GM18870 (cell line): Measurements from ENCODE around the gene LCNL1.

Experiments used
- ATAC-seq: cut with Tn5 transposase; IDR thresholded peaks from one replicate; pipeline ENCODE4 v1.9.1; 2021; ENCODE audit warnings: moderate library complexity; ENCODE audit not compliant: unreplicated experiment

Gene LCNL1

GRCh38 chr9:136973618-136974617 lies 8.9 kb upstream of the LCNL1 start:
- ATAC-seq, result no peak

DNA sequence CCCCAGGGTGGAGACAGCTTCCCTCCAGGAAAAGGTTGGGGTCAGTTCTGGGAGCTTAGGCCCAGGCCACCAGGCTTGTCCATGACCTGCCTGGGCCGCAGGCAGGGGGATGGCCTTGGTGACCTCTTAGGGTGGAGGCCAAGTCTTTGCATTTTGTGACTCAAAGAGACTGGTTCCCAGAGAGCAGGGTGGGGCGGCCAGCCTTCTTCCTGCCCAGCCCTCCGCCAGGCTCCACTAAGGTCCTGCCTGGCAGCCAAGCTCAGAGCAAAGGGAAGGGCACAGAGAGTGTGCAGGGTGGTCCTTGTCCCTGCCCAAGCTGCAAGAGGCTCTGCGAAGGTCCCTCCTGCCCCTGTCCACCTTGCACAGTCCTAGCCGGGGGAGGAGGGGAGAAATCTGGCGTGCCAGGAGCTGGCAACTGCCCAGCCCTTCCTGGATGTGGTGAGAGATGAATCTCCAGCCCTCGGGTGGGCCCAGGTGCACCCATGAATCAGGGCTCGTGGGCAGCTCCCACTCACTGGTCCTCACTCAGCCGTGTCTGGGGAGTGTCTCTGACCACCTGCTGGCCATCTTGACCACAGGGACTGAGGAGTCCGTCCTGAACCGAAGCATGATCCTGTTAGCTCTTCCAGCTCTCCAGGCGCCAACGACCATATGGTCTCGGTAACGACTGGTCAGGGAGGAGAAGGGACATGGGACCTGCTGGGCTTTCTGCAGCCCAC lies 7.8 kb upstream of the LCNL1 start:
- no peak for ATAC-seq

DNA sequence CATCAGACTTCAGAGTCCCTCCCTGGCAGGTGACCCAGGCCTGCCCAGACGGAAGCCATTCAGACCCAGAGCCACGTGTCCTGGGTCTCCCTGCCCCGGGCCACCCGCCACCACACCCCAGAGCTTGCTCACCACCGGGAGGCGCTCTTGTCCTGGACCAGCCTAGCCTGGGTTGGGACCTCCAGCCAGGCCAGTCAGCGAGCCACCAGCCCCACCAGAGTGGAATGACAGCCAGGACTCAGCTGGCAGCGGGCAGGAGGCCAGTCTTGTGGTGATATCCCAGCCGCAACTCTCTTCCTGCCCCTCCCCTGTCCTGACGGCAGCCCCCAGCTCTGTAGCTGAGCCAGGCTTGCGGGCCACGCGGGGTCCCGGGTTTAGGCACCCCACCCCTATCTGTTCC lies 7.1 kb upstream of the LCNL1 start:
- ATAC-seq, result no peak

- no peak for ATAC-seq
Measured at GRCh38 chr9:136977223-136977622, 5.6 kb upstream of the LCNL1 start, which contains the start of gene PTGDS. PTGDS (plus strand) TSS chr9:136977504; CDS start chr9:136977579, 75 bp downstream.

DNA sequence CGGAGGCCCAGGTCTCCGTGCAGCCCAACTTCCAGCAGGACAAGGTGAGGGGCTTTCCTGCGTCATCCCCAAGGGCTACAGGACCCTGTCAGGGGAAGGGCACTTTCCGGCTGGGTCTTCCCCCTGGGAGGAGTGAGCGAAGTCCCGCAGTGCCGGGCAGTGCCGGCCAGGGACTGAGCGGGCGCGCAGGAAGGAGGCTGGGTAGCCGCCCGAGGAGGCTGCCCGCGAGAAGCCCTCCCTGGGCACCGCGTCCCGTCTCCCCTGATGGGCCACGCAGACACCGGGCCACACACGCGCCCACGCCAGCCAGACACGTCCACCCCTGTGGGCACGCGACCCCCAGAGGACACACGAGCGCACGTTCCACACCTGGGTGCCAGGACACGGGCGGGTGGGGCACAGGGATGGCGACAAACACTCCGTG lies 5.1 kb upstream of the LCNL1 start:
- no peak for ATAC-seq

DNA sequence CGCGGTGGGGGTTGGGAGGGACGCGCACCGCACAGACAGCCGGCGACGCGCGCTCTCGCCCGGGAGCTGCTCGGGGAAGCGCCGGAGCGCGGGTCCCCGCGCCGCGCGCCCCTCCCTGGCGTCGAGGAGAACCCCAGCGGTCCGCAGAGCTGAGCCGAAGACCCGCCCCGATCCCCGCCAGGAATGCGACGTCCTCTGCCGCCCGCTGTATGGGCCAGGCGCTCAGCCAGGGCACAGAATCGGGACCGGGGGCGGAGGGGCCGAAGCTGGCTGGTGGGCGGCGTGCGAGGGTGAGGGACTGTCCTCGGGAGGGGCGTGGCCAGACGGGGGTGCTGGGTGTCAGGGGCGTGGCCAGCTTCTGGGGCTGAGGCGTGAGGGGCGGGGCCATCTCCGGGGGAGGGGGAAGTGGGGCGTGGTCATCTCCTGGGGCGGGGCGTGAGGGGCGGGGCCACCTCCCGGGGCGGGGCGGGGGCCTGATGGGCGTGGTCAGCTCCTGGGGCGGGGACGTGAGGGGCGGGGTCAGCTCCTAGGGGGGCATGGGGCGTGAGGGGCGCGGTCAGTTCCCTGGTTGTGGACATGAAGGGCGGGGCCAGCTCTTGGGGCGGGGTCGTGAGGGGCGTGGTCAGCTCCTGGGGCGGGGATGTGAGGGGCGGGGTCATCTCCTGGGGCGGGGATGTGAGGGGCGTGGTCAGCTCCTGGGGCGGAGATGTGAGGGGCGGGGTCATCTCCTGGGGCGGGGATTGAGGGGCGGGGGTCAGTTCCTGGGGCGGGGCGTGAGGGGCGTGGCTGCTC lies 4.5 kb upstream of the LCNL1 start:
- no peak for ATAC-seq

DNA sequence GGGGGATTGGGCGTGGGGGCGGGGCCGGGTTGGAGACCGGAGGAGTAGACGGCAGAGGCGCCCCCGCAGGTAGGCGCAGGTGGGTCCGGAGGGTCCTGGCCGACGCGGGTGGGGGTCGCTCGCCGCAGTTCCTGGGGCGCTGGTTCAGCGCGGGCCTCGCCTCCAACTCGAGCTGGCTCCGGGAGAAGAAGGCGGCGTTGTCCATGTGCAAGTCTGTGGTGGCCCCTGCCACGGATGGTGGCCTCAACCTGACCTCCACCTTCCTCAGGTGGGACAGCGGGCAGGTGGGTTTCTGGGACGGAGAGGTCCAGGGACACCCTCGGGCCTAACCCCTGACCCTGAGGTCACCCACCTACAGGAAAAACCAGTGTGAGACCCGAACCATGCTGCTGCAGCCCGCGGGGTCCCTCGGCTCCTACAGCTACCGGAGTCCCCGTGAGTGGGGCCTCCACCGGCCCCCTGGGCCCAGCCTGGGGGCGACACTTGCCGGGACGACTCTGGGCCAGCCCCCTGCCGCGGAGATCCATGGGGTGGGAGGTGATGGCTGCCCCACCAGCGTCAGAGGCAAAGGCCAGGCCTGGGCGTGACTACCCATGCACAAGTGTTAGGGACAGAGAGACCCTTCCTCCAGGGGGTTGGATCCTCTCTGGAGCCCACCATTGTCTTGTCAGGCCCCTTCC lies 3.8 kb upstream of the LCNL1 start:
- ATAC-seq, result no peak

- no peak for ATAC-seq
Measured at GRCh38 chr9:136979769-136980587, 2.8 kb upstream of the LCNL1 start.

DNA sequence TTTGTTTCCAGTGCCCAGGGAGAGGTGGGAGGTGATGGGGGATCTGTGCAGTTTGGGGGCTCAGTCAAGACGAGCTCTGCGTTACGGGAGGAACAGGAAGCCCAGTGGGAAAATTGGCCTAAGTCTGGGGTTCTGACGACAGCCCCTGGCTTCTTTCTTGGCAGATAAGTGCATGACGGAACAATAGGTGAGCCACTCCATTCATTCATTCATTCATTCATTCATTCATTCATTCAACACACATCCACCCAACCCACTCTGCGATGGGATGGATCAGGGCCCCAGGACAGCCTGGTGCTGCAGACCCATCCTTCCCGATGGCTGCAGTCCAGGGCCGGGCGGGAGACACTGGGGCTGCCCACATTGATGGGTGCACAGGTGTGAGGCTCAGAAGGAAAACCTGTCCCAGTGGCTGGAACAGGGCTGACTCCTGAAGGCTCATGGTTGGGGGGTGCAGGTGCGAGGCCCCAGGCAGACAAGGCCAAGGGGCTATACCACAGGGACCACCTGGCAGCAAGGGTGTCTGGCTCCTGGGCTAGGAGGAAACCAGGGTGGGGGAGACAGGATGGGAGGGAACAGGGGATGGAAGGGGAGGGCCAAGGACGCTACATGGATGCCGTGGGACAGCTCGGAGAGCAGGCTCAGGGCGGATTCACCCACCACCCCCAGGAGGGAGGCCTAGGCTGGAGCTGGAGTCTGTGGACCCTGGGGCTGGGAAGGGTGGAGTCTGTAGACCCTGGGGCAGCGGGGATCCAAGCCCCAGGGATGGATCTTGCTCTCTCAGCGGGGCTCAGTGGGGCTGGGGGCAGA lies 1.9 kb upstream of the LCNL1 start:
- ATAC-seq, result no peak

DNA sequence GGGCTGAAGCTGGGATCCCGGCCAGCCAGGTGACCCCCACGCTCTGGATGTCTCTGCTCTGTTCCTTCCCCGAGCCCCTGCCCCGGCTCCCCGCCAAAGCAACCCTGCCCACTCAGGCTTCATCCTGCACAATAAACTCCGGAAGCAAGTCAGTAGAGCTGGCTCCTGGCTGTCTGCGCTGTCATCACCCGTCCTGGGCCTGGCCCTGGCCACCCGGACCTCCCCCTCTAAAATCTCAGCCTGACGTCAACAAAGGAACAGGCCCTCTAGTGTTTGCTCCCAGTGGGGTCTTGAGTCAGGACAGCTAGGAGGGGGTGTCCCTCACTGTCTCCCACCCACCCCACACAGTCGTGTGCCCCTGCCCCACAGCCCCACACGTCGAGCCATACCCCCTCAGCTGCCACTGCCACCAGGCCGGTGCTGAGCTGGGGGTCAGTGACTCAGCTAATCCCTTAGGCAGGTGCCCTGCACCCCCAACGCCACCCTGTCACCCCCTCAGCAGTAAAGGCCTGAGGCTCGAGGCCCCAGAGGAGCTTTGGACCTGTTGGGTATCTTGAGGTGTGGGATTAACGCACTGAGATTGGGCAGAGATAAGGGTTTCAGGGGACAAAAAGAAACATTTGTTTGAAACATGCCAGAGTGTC lies 1.1 kb upstream of the LCNL1 start:
- no peak for ATAC-seq

GRCh38 chr9:136983167-136983566 lies 374 bp downstream of the LCNL1 start:
- no peak for ATAC-seq

DNA sequence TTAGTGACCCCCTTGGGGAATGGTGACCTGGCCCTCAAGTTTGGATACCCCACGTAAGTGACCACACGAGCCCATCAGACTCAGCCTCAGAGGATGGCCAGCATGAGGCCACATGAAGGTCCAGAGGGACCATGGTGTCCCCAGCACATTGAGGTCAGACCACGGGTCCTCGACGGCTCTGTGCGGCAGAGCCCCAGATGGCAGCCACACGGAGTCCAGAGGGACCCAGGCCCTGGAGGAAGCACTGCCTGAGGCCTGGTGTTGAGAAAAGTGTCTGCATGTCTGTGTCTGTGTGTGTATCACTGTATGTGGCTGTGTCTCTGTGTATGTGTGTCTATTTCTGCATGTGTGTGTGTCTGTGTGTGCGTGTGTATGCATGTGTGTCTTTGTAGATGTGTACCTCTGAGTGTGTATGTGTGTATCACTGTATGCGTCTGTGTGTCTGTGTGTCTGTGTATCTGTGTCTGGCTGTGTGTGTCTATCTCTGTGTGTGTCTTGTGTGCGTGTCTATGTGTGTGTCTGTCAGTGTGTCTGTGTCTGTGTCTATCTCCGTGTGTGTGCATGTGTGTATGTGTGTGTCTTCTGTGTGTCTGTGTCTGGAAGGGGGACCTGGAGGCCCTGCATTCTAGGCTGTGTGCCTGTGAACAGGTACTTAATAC lies 992 bp downstream of the LCNL1 start:
- ATAC-seq, result no peak

GRCh38 chr9:136984464-136985026 lies 1.8 kb downstream of the LCNL1 start:
- no peak for ATAC-seq

GRCh38 chr9:136985027-136985602 lies 2.3 kb downstream of the LCNL1 start:
- ATAC-seq, result no peak

DNA sequence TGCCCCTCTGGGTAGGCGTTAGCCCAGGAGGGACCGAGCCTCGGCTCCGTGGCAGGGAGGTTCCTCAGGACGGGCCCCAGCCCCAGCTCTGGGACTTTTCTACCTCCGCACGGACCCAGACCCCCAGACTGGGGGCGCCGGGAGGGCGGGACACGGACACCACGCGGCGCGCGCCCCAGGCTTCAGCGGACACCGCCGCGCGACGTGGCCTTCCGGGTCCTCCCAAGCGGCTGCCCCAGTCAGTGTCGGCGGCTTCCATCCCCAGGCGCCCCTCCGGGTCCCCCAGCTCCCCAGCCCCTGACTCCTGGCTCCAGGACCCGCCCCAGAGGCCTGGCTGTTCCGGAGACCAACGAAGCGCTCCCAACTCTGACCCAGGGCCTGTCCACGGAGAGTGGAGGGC lies 3.1 kb downstream of the LCNL1 start:
- no peak for ATAC-seq

- ATAC-seq, result no peak
Measured at GRCh38 chr9:136988872-136989271, 6.1 kb downstream of the LCNL1 start.

DNA sequence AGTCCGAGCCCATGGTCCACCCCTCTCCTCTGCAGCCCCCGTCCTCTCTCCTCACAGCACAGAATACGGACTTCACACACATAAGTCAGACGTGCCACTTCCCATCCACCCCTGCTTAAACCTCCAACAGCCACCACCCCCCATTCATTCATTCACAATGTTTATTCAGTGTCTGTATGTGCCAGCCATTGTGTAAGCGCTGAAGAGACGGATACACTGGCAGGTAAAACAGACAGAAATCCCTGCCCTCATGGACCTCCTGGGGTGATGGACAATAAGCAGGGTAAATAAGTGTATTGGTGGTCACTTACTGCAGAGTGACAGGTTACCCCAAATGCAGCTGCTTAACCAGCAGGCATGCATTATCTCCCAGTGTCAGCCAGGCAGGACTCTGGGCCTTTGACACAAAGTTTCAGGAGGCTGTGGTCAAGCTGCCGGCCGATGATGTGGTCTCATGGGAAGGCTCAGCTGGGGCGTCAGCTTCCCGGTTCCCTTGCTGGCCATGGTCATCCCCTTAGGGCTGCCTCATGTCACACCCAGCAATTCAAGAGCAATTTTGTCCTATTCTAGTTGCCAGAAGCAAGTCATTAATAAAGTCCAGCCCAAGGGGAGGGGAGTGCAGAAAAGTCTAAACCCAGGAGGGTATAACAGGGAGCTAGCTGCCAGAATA lies 7.6 kb downstream of the LCNL1 start:
- no peak for ATAC-seq
